Mesothelial cell of epicardium (in vitro differentiated cells): ENCODE data around the gene TSPAN14. TPM values are rescaled to one million over a fixed set of nuclear protein-coding genes. Genes with fewer than 3 reads are reported as not detected.

Experiments
- DNase-seq, 2 experiments: peaks; one replicate each; pipeline ENCODE4 v3.0.0; 2021; ENCODE audit warnings: low spot score in 2 of 2; ENCODE audit not compliant: unreplicated experiment in 2 of 2
- H3K27ac Mint-ChIP-seq: 2 replicates; pipeline ENCODE4 v1.8.0; 2021; ENCODE audit warnings: mixed read lengths
- H3K27me3 Mint-ChIP-seq: 2 replicates; pipeline ENCODE4 v1.8.0; 2021; ENCODE audit warnings: low read depth, mixed read lengths
- H3K36me3 Mint-ChIP-seq: 2 replicates; pipeline ENCODE4 v1.8.0; 2021; ENCODE audit warnings: mixed read lengths
- H3K4me1 Mint-ChIP-seq: 2 replicates; pipeline ENCODE4 v1.8.0; 2021; ENCODE audit warnings: mixed read lengths
- H3K4me3 Mint-ChIP-seq: 2 replicates; pipeline ENCODE4 v1.8.0; 2021; ENCODE audit warnings: mild to moderate bottlenecking, moderate library complexity, mixed read lengths
- H3K9me3 Mint-ChIP-seq: 2 replicates; pipeline ENCODE4 v1.8.0; 2021; ENCODE audit warnings: mixed read lengths
- total RNA-seq: library from RNA; stranded (reverse); gene quantifications from 3 replicates; pipeline ENCODE4 v1.2.1, GENCODE V29; 2021
- TF ChIP-seq, protein P1 (sequence below): fragments of 200-600 bp; sonication (generic); IDR thresholded peaks from one replicate; pipeline ENCODE4 v1.5.0; 2021; ENCODE audit warnings: antibody characterized with exemption; ENCODE audit not compliant: unreplicated experiment

The TSPAN14 gene
- total RNA-seq, 1 donor from 2014 or later = 113 TPM

DNA sequence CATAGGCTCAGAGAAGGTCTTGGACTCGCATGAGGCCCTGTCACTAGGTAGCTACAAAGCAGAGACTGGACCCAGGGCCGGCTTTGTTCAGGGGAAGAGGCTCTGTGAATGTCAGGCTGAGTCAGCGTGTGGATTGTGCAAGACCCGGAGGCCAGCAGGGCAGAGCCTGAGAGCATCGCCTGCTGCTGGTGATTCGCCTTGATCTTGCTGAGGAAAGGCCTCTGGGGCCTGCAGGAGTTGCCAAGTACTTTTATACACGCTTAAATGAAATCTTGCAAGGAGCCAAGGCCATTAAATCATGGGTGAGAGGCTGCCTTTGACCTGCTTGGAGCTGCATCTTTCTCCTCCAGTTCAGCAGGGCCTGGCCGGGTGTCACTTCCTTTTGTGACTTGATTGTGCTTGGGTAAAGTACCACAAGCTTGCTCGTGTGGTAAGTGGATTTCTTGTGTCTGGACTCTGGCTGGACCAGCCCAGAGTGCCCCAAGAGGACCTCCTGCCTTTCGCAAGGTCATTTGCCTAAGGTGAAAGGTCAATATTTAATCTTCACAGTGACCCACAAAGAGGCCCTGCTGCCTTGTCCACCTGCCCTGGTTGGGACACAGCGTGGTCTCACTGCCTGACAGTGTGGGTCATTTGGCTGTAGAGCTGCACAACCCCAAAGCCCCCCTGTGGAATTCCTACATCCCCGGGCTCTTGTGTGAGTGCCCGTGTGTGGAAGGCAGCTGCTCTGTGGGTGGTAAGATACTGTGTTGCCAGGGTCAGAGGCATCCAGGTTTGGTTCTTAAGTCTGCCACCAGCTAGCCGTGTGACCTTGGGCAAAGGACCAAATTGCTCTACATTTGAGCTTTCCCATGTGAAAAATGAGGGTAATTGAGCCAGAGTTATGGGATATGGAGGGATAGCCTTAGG is 45.0 kb downstream of the TSPAN14 start:
- TF ChIP-seq, protein P1, sequence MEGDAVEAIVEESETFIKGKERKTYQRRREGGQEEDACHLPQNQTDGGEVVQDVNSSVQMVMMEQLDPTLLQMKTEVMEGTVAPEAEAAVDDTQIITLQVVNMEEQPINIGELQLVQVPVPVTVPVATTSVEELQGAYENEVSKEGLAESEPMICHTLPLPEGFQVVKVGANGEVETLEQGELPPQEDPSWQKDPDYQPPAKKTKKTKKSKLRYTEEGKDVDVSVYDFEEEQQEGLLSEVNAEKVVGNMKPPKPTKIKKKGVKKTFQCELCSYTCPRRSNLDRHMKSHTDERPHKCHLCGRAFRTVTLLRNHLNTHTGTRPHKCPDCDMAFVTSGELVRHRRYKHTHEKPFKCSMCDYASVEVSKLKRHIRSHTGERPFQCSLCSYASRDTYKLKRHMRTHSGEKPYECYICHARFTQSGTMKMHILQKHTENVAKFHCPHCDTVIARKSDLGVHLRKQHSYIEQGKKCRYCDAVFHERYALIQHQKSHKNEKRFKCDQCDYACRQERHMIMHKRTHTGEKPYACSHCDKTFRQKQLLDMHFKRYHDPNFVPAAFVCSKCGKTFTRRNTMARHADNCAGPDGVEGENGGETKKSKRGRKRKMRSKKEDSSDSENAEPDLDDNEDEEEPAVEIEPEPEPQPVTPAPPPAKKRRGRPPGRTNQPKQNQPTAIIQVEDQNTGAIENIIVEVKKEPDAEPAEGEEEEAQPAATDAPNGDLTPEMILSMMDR = no peak
- Mint-ChIP-seq H3K4me3 (no peak overlapping the region), H3K27ac (peak overlapping the region; percentile 80), H3K4me1 (peaks cover 50% of the 10 kb centered on the region), H3K9me3 (peaks cover 11% of the 10 kb centered on the region), H3K27me3 (no peaks in the 10 kb centered on the region), H3K36me3 (peaks cover 24% of the 10 kb centered on the region)
- no peak for DNase-seq

DNA sequence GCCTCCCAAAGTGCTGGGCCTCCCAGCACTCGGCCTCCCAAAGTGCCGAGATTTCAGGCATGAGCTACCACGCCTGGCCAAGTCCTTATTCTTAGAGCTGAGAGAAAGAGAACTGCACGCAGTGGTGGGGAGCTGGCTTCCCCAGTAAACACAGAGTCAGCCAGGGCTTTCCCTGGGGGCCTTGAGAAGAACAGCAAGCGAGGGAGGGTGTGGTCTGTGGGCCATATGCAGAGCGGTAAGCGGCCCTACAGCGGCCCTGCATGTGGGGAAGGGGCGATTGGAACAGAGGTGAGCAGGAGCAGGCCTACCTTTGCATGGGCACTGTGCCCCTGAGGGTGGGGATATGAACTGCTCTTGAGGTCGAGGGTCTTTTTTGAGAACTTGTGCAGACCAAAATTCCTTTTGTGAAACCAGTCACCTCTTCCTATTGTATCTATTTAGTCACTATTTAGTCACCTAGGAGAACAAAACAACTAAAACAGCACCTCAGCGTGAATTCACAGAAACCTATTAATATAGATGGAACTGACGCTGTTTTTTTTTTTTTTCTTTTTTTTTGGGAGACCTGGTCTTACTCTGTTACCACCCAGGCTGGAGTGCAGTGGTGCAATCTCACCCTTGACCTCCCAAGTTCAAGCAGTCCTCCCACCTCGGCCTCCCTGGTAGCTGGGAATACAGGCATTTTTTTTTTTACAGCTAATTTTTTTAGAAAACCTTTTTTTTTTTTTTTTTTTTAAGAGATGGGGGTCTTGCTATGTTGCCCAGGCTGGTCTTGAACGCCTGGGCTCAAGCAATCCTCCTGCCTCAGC is 46.7 kb downstream of the TSPAN14 start:
- TF ChIP-seq, protein P1 = no peak
- Mint-ChIP-seq H3K9me3 (peaks cover 11% of the 10 kb centered on the region), H3K4me1 (peaks cover 67% of the 10 kb centered on the region), H3K27me3 (no peaks in the 10 kb centered on the region), H3K4me3 (no peak overlapping the region), H3K27ac (peak overlapping the region; percentile 68), H3K36me3 (peaks cover 17% of the 10 kb centered on the region)
- no peak for DNase-seq

DNA sequence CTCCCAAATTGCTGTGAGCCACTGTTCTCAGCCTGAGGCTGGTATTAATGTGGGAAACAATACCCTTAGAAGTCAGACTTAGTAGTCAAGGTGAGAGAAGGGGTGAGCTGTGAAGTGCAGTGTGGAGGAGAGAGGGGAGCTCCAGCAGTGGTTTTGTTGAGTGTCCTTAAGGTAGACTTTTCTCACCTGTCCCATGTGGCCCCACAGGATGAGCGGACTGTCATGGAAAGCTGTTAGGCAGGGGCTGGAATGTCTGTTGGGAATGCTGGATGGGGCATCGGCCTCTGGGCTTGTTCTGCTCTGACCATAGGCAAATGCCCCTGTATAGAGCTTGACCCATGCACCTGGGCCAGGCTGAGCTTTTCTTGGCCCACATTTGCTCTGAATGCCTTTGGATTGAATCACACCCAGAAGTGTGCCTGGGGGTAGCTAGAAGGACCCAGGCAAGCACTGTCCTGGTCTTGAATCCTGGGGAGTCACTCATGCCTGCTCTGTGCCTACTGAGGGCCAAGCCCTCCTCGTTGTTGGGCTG is 47.3 kb downstream of the TSPAN14 start:
- no peak overlapping the region for H3K4me3 Mint-ChIP-seq

DNA sequence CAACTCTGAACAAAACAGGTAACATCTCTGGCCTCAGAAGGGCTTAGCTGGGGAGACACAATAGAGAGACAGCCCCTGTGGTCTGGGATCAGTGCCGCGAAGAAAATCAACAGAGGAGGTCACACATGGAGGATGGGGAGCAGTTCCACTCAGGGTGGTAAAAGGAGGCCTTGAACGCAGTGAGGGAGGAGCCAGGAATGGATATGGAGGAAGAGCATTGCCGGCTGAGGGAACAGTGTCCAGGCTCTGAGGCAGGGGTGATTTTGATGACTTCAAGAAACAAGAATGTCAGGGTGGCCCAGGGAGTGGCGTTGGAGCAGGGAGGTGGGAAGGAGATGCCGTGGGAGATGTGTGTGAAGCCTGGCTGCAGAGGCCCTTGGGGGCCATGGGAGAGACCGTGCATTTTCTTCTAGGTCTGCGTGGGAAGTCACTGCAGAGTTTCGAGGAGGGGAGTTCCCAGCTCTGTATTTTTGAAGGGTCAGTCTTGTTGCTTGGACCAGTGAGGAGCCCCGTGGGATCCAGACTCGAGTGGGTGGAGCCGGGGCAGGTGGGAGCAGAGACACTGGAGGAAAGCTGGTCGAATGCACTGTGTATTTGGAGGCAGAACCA is 47.9 kb downstream of the TSPAN14 start:
- Mint-ChIP-seq H3K27me3 (no peaks in the 10 kb centered on the region), H3K4me3 (no peak overlapping the region), H3K4me1 (peaks cover 75% of the 10 kb centered on the region), H3K27ac (peak overlapping the region; percentile 43), H3K36me3 (peaks cover 5% of the 10 kb centered on the region), H3K9me3 (peaks cover under 1% of the 10 kb centered on the region)
- TF ChIP-seq, protein P1 = no peak
- DNase-seq = no peak

More for the DNA sequence above, 47.3 kb downstream of the TSPAN14 start:
- Mint-ChIP-seq H3K4me1 (peaks cover 73% of the 10 kb centered on the region), H3K36me3 (peaks cover 11% of the 10 kb centered on the region), H3K9me3 (peaks cover 7% of the 10 kb centered on the region), H3K27ac (peak overlapping the region; percentile 43), H3K27me3 (no peaks in the 10 kb centered on the region)
- TF ChIP-seq, protein P1 = no peak
- no peak for DNase-seq
